Measurements from ENCODE around the gene CELF4. TPM values are rescaled to one million over a fixed set of nuclear protein-coding genes. Genes with fewer than 3 reads are reported as not detected.

The CELF4 gene
- total and polyA plus RNA-seq, 2 of the 4 experiments (the other 2 are of a cell fraction), result not detected

GRCh38 chr18:37449618-37450017 is 116.0 kb downstream of the CELF4 start:
- ChIA-PET CTCF (no interaction called here), POLR2A (ENCODE audit: unreplicated experiment) (no interaction called here)
- dilution Hi-C loops (cut with HindIII; ENCODE audit: low sequenced_read_pairs, unreplicated experiment), result no loop called here
- no peak overlapping the region for H2AK9ac ChIP-seq (replicated peaks; ENCODE audit: low read depth, low read length, poor library complexity)
- H2BK15ac ChIP-seq (ENCODE audit: low read depth, low read length), result no peak overlapping the region
- H3K79me1 ChIP-seq (ENCODE audit: low read depth in 1 of 2, low read length in 2 of 2), result no peaks in the 10 kb centered on the region
- H3K18ac ChIP-seq (ENCODE audit: low read depth, low read length), result no peak overlapping the region; the same call in 1 of the 2 replicates
- H3K27ac ChIP-seq (ENCODE audit: insufficient read depth, low read length), result no peak overlapping the region
- no peaks in the 10 kb centered on the region for H3K9me3 ChIP-seq (ENCODE audit: control insufficient read depth, insufficient read depth, low read length)
- WGBS, 2 experiments (ENCODE audit: extremely low coverage in 2 of 2, insufficient read length in 1 of 2), result no CpG with 5 or more reads among the region's 2 CpGs
- BruUV-seq (replicated peaks), result no TSS peak
- ATAC-seq (ENCODE audit: low read depth), result no peak
- H4K8ac ChIP-seq (ENCODE audit: low read depth in 2 of 2, low read length in 2 of 2), result no peak overlapping the region
- no peak overlapping the region for H3K23ac ChIP-seq (ENCODE audit: low read depth, low read length)
- peaks cover 20% of the 10 kb centered on the region; the same call in 1 of the 2 replicates for H3K27me3 ChIP-seq (ENCODE audit: control insufficient read depth, insufficient read depth, low read length)
- H3K9ac ChIP-seq (ENCODE audit: low read depth, low read length), result no peak overlapping the region
- TF ChIP-seq MAZ (IDR thresholded peaks at IDR 0.05; ENCODE audit: borderline replicate concordance, low read depth, low read length) (no peak), CEBPB (IDR thresholded peaks at IDR 0.05; ENCODE audit: low read depth, low read length) (no peak), BHLHE40 (IDR thresholded peaks at IDR 0.05; ENCODE audit: low read depth, low read length) (no peak), SMC3 (IDR thresholded peaks at IDR 0.05; ENCODE audit: low read depth, low read length) (no peak), MXI1 (IDR thresholded peaks at IDR 0.05; ENCODE audit: borderline replicate concordance, low read depth, low read length) (no peak), RCOR1 (IDR thresholded peaks at IDR 0.05; ENCODE audit: insufficient replicate concordance, low read length) (no peak), RAD21 (IDR thresholded peaks at IDR 0.05; ENCODE audit: low read length) (no peak), CTCF (conservative IDR thresholded peaks at IDR 0.05; ENCODE audit: low read depth, low read length) (no peak), NFE2L2 (IDR thresholded peaks at IDR 0.05; ENCODE audit: low read depth, low read length) (no peak), MAFK (IDR thresholded peaks at IDR 0.05; ENCODE audit: low read depth, low read length) (no peak), FOS (IDR thresholded peaks at IDR 0.05; ENCODE audit: low read depth, low read length) (no peak), USF2 (IDR thresholded peaks at IDR 0.05; ENCODE audit: low read depth, low read length) (no peak), CHD1 (IDR thresholded peaks at IDR 0.05; ENCODE audit: low read depth, low read length) (no peak), RFX5 (IDR thresholded peaks at IDR 0.05; ENCODE audit: low read depth, low read length) (no peak), POLR2A (IDR thresholded peaks at IDR 0.05; ENCODE audit: low read depth, low read length) (no peak)
- TF ChIP-seq, protein P1, sequence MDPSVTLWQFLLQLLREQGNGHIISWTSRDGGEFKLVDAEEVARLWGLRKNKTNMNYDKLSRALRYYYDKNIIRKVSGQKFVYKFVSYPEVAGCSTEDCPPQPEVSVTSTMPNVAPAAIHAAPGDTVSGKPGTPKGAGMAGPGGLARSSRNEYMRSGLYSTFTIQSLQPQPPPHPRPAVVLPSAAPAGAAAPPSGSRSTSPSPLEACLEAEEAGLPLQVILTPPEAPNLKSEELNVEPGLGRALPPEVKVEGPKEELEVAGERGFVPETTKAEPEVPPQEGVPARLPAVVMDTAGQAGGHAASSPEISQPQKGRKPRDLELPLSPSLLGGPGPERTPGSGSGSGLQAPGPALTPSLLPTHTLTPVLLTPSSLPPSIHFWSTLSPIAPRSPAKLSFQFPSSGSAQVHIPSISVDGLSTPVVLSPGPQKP (IDR thresholded peaks at IDR 0.05; ENCODE audit: borderline replicate concordance, low read depth, low read length), result no peak
- no peak overlapping the region for H2BK20ac ChIP-seq (ENCODE audit: low read depth, low read length)
- H3K4me2 ChIP-seq (ENCODE audit: low read depth, low read length), result no peak overlapping the region
- H3K56ac ChIP-seq (ENCODE audit: extremely low read depth, insufficient read depth, low read length), result no peak overlapping the region
- no peak overlapping the region for H3K14ac ChIP-seq (replicated peaks; ENCODE audit: low read depth, low read length)
- H4K20me1 ChIP-seq (ENCODE audit: insufficient read depth, low read length), result no peaks in the 10 kb centered on the region
- H4K91ac ChIP-seq (ENCODE audit: insufficient read depth, low read depth, low read length), result no peak overlapping the region
- intact Hi-C loops (cut with micrococcal nuclease), result no loop called here
- H3K4ac ChIP-seq (ENCODE audit: low read depth, low read length), result no peak overlapping the region
- no peak overlapping the region for H4K5ac ChIP-seq (ENCODE audit: low read depth, low read length)
- no peak overlapping the region for H3K4me3 ChIP-seq (ENCODE audit: insufficient read depth, low read depth, low read length)
- H3K4me1 ChIP-seq (ENCODE audit: control insufficient read depth, insufficient read depth, low read length), result peaks cover 11% of the 10 kb centered on the region; the same call in 1 of the 2 replicates
- DNase-seq, result no peak
- H2BK120ac ChIP-seq (ENCODE audit: low read depth, low read length), result no peak overlapping the region
- H3K36me3 ChIP-seq (ENCODE audit: control insufficient read depth, insufficient read depth, low read length), result no peaks in the 10 kb centered on the region
- H2AFZ ChIP-seq (replicated peaks; ENCODE audit: low read length, poor library complexity), result no peak overlapping the region
- in situ Hi-C loops (cut with MboI; ENCODE audit: low sequenced_read_pairs), result loop anchor here (10.0 kb wide), 1 partner anchor 55 kb away; no protein-coding TSS in a partner anchor
- no peak overlapping the region for H2AK5ac ChIP-seq (ENCODE audit: low read depth, low read length)
- no peaks in the 10 kb centered on the region; the same call in 1 of the 2 replicates for H3K9me1 ChIP-seq (ENCODE audit: insufficient read depth, low read length)
- H2BK5ac ChIP-seq (ENCODE audit: low read depth, low read length, poor library complexity, severe bottlenecking), result no peak overlapping the region
